Measurements from ENCODE around the gene FGF14. TPM values are rescaled to one million over a fixed set of nuclear protein-coding genes. Genes with fewer than 3 reads are reported as not detected.

The FGF14 gene
- total and polyA plus RNA-seq, 2 experiments from 2014 or later = 0.73 TPM; not detected in 1

- DNase-seq (ENCODE audit: low spot score) = no peak
- no peak for TF ChIP-seq EZH2 (IDR thresholded peaks at IDR 0.05; ENCODE audit: borderline replicate concordance)
- TF ChIP-seq, protein P1, sequence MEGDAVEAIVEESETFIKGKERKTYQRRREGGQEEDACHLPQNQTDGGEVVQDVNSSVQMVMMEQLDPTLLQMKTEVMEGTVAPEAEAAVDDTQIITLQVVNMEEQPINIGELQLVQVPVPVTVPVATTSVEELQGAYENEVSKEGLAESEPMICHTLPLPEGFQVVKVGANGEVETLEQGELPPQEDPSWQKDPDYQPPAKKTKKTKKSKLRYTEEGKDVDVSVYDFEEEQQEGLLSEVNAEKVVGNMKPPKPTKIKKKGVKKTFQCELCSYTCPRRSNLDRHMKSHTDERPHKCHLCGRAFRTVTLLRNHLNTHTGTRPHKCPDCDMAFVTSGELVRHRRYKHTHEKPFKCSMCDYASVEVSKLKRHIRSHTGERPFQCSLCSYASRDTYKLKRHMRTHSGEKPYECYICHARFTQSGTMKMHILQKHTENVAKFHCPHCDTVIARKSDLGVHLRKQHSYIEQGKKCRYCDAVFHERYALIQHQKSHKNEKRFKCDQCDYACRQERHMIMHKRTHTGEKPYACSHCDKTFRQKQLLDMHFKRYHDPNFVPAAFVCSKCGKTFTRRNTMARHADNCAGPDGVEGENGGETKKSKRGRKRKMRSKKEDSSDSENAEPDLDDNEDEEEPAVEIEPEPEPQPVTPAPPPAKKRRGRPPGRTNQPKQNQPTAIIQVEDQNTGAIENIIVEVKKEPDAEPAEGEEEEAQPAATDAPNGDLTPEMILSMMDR (IDR thresholded peaks at IDR 0.05; ENCODE audit: poor library complexity) = no peak
- no peak for TF ChIP-seq EZH2phosphoT487 (IDR thresholded peaks at IDR 0.05; ENCODE audit: low read depth, severe bottlenecking, unreplicated experiment)
- H3K4me3 ChIP-seq = no peak overlapping the region
- no peaks in the 10 kb centered on the region for H4K20me1 ChIP-seq (ENCODE audit: insufficient read depth, poor library complexity, severe bottlenecking)
- no peaks in the 10 kb centered on the region for H3K9me2 ChIP-seq (replicated peaks; ENCODE audit: insufficient read depth)
- no peaks in the 10 kb centered on the region for H3K9me3 ChIP-seq (ENCODE audit: low read depth)
- H3K79me2 ChIP-seq = no peaks in the 10 kb centered on the region
- H3K27me3 ChIP-seq = no peaks in the 10 kb centered on the region
- H3K36me3 ChIP-seq (replicated peaks; ENCODE audit: insufficient read depth, low read depth) = no peaks in the 10 kb centered on the region
- 57% methylated on average over 8 of the region's 8 CpGs for WGBS (ENCODE audit: low lambda C conversion rate, missing lambda C conversion rate)
- no peak overlapping the region for H2AFZ ChIP-seq
- H3K4me2 ChIP-seq = no peak overlapping the region
- no peak overlapping the region for H3K27ac ChIP-seq
- no peaks in the 10 kb centered on the region for H3K4me1 ChIP-seq (ENCODE audit: insufficient read depth)
Observed at GRCh38 chr13:102333320-102334198, 68.3 kb downstream of the FGF14 start.

DNA sequence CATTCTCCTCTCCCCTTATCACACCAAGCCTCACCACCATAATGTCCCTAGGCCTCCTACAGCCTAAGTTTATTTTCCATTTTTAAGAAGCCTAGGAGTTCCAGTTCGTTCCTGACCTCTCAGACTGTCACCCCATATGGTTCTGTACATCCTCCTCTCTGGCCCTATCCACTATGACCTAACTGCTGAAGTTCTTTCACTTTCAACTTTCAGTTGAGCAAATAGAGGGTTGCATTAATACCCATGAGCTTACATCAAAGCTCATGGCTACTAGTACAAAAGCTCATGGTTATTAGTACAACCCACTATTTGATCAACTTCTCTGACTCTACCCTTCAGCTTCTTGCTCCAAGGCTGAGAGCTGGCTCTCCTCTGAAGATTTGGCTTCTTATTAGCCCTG lies 72.9 kb downstream of the FGF14 start:
- Histone ChIP-seq H3K9me2 (replicated peaks; ENCODE audit: insufficient read depth) (no peaks in the 10 kb centered on the region), H3K27ac (no peak overlapping the region), H2AFZ (no peak overlapping the region), H3K4me2 (no peak overlapping the region), H3K9me3 (ENCODE audit: low read depth) (no peaks in the 10 kb centered on the region), H3K4me1 (ENCODE audit: insufficient read depth) (no peaks in the 10 kb centered on the region), H4K20me1 (ENCODE audit: insufficient read depth, poor library complexity, severe bottlenecking) (no peaks in the 10 kb centered on the region), H3K36me3 (replicated peaks; ENCODE audit: insufficient read depth, low read depth) (no peaks in the 10 kb centered on the region), H3K27me3 (no peaks in the 10 kb centered on the region), H3K79me2 (no peaks in the 10 kb centered on the region), H3K4me3 (no peak overlapping the region)
- TF ChIP-seq EZH2 (IDR thresholded peaks at IDR 0.05; ENCODE audit: borderline replicate concordance) (no peak), EZH2phosphoT487 (IDR thresholded peaks at IDR 0.05; ENCODE audit: low read depth, severe bottlenecking, unreplicated experiment) (no peak)
- TF ChIP-seq, protein P1 (IDR thresholded peaks at IDR 0.05; ENCODE audit: poor library complexity) = no peak
- 86% methylated on average over 1 of the region's 1 CpG for WGBS (ENCODE audit: low lambda C conversion rate, missing lambda C conversion rate)
- no peak for DNase-seq (ENCODE audit: low spot score)

DNA sequence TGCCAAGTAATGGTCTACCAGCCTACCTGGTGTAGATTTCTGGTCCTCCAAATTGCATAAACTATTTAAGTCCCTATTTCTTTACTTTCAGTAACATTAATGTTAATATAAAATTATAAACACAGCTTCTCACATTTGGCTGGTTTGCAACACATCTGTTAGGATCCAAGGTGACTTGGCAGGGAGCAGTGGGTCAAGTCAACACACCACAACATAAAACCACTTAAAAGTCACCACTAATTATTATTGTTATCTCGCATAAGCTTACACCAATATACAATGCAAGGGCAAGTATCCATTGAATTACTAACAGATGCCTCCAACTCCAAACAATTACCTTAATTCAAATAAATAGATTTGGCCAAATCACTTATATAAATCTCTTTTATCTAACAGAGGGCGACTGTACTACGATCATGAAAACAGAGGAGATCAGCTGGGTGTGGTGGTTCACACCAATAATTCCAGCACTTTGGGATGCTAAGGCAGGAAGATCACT lies 74.7 kb downstream of the FGF14 start:
- no peaks in the 10 kb centered on the region for H3K9me2 ChIP-seq (replicated peaks; ENCODE audit: insufficient read depth)
- no peak overlapping the region for H3K27ac ChIP-seq
- DNase-seq (ENCODE audit: low spot score) = no peak
- H2AFZ ChIP-seq = no peak overlapping the region
- H3K79me2 ChIP-seq = no peaks in the 10 kb centered on the region
- no peaks in the 10 kb centered on the region for H3K4me1 ChIP-seq (ENCODE audit: insufficient read depth)
- no peaks in the 10 kb centered on the region for H3K36me3 ChIP-seq (replicated peaks; ENCODE audit: insufficient read depth, low read depth)
- H3K9me3 ChIP-seq (ENCODE audit: low read depth) = no peaks in the 10 kb centered on the region
- no peaks in the 10 kb centered on the region for H3K27me3 ChIP-seq
- no peaks in the 10 kb centered on the region for H4K20me1 ChIP-seq (ENCODE audit: insufficient read depth, poor library complexity, severe bottlenecking)
- no peak overlapping the region for H3K4me2 ChIP-seq
- no peak overlapping the region for H3K4me3 ChIP-seq
- WGBS (ENCODE audit: low lambda C conversion rate, missing lambda C conversion rate) = 70% methylated on average over 3 of the region's 3 CpGs
- TF ChIP-seq EZH2 (IDR thresholded peaks at IDR 0.05; ENCODE audit: borderline replicate concordance) = no peak
- TF ChIP-seq EZH2phosphoT487 (IDR thresholded peaks at IDR 0.05; ENCODE audit: low read depth, severe bottlenecking, unreplicated experiment) = no peak
- TF ChIP-seq, protein P1 (IDR thresholded peaks at IDR 0.05; ENCODE audit: poor library complexity) = no peak
